ENCODE results near the gene PEX5L. TPM values are rescaled to one million over a fixed set of nuclear protein-coding genes. Genes with fewer than 3 reads are reported as not detected.

The PEX5L gene
- total RNA-seq, 2 donors from 2014 or later: 0.07 to 0.90 TPM

- Histone ChIP-seq H3K4me3 (no peak overlapping the region), H3K27me3 (no peaks in the 10 kb centered on the region), H3K27ac (no peak overlapping the region), H3K9me3 (no peaks in the 10 kb centered on the region), H3K36me3 (no peaks in the 10 kb centered on the region), H3K4me1 (no peaks in the 10 kb centered on the region)
- DNase-seq (ENCODE audit: low spot score): no peak
- no peak for TF ChIP-seq CTCF (IDR thresholded peaks at IDR 0.05)
Observed at GRCh38 chr3:179981646-179982045, 55.1 kb downstream of the PEX5L start.

- H3K36me3 ChIP-seq: no peaks in the 10 kb centered on the region
- H3K27me3 ChIP-seq: no peaks in the 10 kb centered on the region
- no peak for TF ChIP-seq CTCF (IDR thresholded peaks at IDR 0.05)
Observed at GRCh38 chr3:179977356-179977755, 59.4 kb downstream of the PEX5L start.

GRCh38 chr3:179973931-179974361, 62.8 kb downstream of the PEX5L start:
- Histone ChIP-seq H3K27ac (no peak overlapping the region), H3K9me3 (no peaks in the 10 kb centered on the region), H3K4me1 (no peaks in the 10 kb centered on the region), H3K4me3 (no peak overlapping the region), H3K36me3 (no peaks in the 10 kb centered on the region), H3K27me3 (no peaks in the 10 kb centered on the region)
- DNase-seq (ENCODE audit: low spot score): no peak
- no peak for TF ChIP-seq CTCF (IDR thresholded peaks at IDR 0.05)

More at GRCh38 chr3:179977356-179977755, 59.4 kb downstream of the PEX5L start:
- no peak overlapping the region for H3K27ac ChIP-seq
- no peak overlapping the region for H3K4me3 ChIP-seq
- DNase-seq (ENCODE audit: low spot score): no peak
- no peaks in the 10 kb centered on the region for H3K9me3 ChIP-seq
- no peaks in the 10 kb centered on the region for H3K4me1 ChIP-seq

GRCh38 chr3:179972881-179973423, 63.8 kb downstream of the PEX5L start:
- Histone ChIP-seq H3K4me1 (no peaks in the 10 kb centered on the region), H3K36me3 (no peaks in the 10 kb centered on the region), H3K9me3 (no peaks in the 10 kb centered on the region), H3K27me3 (no peaks in the 10 kb centered on the region), H3K27ac (no peak overlapping the region), H3K4me3 (no peak overlapping the region)
- no peak for TF ChIP-seq CTCF (IDR thresholded peaks at IDR 0.05)
- DNase-seq (ENCODE audit: low spot score): no peak

- no peak overlapping the region for H3K4me3 ChIP-seq
- no peaks in the 10 kb centered on the region for H3K27me3 ChIP-seq
- H3K36me3 ChIP-seq: no peaks in the 10 kb centered on the region
- no peak for TF ChIP-seq CTCF (IDR thresholded peaks at IDR 0.05)
- no peaks in the 10 kb centered on the region for H3K9me3 ChIP-seq
- H3K4me1 ChIP-seq: no peaks in the 10 kb centered on the region
- no peak overlapping the region for H3K27ac ChIP-seq
- DNase-seq (ENCODE audit: low spot score): no peak
Observed at GRCh38 chr3:179971280-179971679, 65.5 kb downstream of the PEX5L start.

- TF ChIP-seq CTCF (IDR thresholded peaks at IDR 0.05): no peak
Observed at GRCh38 chr3:179970746-179971145, 66.0 kb downstream of the PEX5L start.

More at GRCh38 chr3:179970746-179971145, 66.0 kb downstream of the PEX5L start:
- Histone ChIP-seq H3K27ac (no peak overlapping the region), H3K4me3 (no peak overlapping the region), H3K9me3 (no peaks in the 10 kb centered on the region), H3K27me3 (no peaks in the 10 kb centered on the region), H3K36me3 (no peaks in the 10 kb centered on the region), H3K4me1 (no peaks in the 10 kb centered on the region)
- DNase-seq (ENCODE audit: low spot score): no peak
